ENCODE data around the gene ARHGEF28.

DNA sequence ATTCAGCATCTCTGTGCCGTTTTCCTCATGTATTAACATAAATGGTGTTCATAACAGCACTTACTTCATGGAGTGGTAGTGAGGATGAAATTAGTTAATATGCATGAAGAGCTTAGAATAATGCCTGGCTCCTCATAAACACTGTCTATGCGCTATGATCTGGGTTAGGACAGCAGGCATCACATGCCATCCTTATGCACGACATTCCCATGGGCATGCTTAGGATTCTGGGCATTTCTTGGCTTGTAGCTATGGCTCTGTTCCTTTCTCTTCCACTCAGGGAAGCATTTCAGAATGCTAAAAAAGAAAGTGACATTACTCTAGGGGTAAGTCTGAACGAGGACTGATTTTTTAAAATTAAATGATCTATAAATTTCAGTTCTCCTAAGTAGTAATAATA is 349.8 kb downstream of the ARHGEF28 start:
- TF ChIP-seq CTCF (IDR thresholded peaks at IDR 0.05): no peak
- TF ChIP-seq POLR2A (IDR thresholded peaks at IDR 0.05): no peak
